ENCODE measurements around the gene LCE1E. TPM values are rescaled to one million over a fixed set of nuclear protein-coding genes. Genes with fewer than 3 reads are reported as not detected.

LCE1E gene
- total RNA-seq, 1 experiment from 2014 or later: not detected

DNA sequence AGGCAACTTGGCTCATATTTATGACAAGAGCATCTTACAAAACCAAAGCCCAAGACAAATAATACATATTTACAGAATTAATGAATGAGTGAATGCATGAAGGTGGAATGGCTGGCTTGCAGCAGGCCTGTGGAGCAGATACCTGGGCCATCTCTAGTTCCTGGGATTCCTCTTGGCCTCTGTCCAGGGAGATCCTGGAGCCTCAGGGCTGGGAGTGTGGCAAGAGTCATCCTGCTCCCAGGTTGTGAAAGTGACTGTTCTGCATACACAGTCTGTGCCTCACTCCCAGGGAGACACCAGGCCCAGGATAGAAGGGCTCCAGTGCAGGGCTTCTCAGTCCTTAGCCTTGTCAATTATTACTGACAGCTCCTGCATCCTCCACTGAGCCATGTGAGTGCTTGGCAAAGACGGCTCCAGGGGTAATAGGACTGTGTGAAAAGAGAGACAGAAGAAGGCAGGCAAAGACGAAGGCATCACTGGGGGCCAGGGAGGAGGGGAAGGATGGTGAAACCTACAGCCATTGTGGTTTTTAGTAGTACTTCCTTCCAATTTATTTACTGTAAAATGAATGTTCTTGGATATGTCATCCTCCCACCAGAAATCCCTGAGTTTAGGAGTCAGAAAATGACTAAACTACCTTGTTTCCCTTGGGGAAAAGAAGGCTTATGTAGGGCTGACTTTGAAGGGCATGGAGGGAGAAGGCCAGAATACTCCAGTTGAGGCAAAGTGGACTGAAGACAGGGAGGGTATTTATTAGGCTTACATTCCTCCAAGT lies 42.5 kb upstream of the LCE1E start:
- POLR2A ChIA-PET: no interaction called here
- no peaks in the 10 kb centered on the region for H3K36me3 ChIP-seq (ENCODE audit: control insufficient read depth in 1 of 2, insufficient read depth in 2 of 2, low read length in 2 of 2)
- no peak overlapping the region for H3K4me3 ChIP-seq (replicated peaks in 1 of 2; ENCODE audit: low read depth in 1 of 2, low read length in 2 of 2)
- CTCF ChIA-PET: no interaction called here
- H3K27me3 ChIP-seq (ENCODE audit: insufficient read depth, low read length): peaks cover 27% of the 10 kb centered on the region
- RAD21 ChIA-PET (ENCODE audit: low non-redundant PET in 1 of 2, low total read pairs in 2 of 2, uncharacterized antibody in 2 of 2, unreplicated experiment in 2 of 2): no interaction called here
- no peaks in the 10 kb centered on the region for H3K9me2 ChIP-seq (ENCODE audit: insufficient read depth)
- H2AFZ ChIP-seq (ENCODE audit: low read depth, low read length, poor library complexity, severe bottlenecking): no peak overlapping the region
- ATAC-seq: no peak
- no peak for DNase-seq (ENCODE audit: low read depth, low spot score)
- no peaks in the 10 kb centered on the region for H3K9me3 ChIP-seq (ENCODE audit: control insufficient read depth in 1 of 2, insufficient read depth in 1 of 2, low read depth in 1 of 2, low read length in 2 of 2)
- BruUV-seq (replicated peaks): no TSS peak
- no peaks in the 10 kb centered on the region for H3K4me1 ChIP-seq (ENCODE audit: control insufficient read depth in 1 of 2, insufficient read depth in 2 of 2, low read length in 2 of 2)
- TF ChIP-seq TCF7L2 (IDR thresholded peaks at IDR 0.05; ENCODE audit: borderline replicate concordance, extremely low read depth, insufficient read depth, insufficient read length) (no peak), CTCF (IDR thresholded peaks at IDR 0.05 in 2 of 3, conservative IDR thresholded peaks at IDR 0.05 in 1 of 3; ENCODE audit: borderline replicate concordance in 1 of 3, insufficient read depth in 1 of 3, low read depth in 2 of 3, low read length in 2 of 3) (no peak), SIN3A (IDR thresholded peaks at IDR 0.05; ENCODE audit: low read depth) (no peak), SP1 (IDR thresholded peaks at IDR 0.05; ENCODE audit: low read depth) (no peak), ZFX (IDR thresholded peaks at IDR 0.05) (no peak), YY1 (IDR thresholded peaks at IDR 0.05; ENCODE audit: extremely low read depth, insufficient replicate concordance, low read depth, low read length) (no peak), RAD21 (IDR thresholded peaks at IDR 0.05; ENCODE audit: low read depth) (no peak), ELF1 (IDR thresholded peaks at IDR 0.05; ENCODE audit: borderline replicate concordance, low read depth) (no peak), EZH2phosphoT487 (IDR thresholded peaks at IDR 0.05; ENCODE audit: borderline replicate concordance) (no peak), POLR2AphosphoS5 (IDR thresholded peaks at IDR 0.05; ENCODE audit: low read depth, low read length) (no peak), CBX3 (IDR thresholded peaks at IDR 0.05; ENCODE audit: low read depth) (no peak), FOSL1 (IDR thresholded peaks at IDR 0.05; ENCODE audit: low read depth) (no peak), CEBPB (IDR thresholded peaks at IDR 0.05; ENCODE audit: low read depth) (no peak), ZBTB33 (IDR thresholded peaks at IDR 0.05; ENCODE audit: extremely low read depth, insufficient replicate concordance, low read length) (no peak), JUND (IDR thresholded peaks at IDR 0.05) (no peak)
- TF ChIP-seq, protein P1, sequence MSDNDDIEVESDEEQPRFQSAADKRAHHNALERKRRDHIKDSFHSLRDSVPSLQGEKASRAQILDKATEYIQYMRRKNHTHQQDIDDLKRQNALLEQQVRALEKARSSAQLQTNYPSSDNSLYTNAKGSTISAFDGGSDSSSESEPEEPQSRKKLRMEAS (IDR thresholded peaks at IDR 0.05): no peak
- TF ChIP-seq, protein P2, sequence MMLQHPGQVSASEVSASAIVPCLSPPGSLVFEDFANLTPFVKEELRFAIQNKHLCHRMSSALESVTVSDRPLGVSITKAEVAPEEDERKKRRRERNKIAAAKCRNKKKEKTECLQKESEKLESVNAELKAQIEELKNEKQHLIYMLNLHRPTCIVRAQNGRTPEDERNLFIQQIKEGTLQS (IDR thresholded peaks at IDR 0.05): no peak
- no peaks in the 10 kb centered on the region for H3K79me2 ChIP-seq (ENCODE audit: insufficient read depth, low read length)
- no peak overlapping the region for H3K27ac ChIP-seq (ENCODE audit: low read depth, low read length)
- H4K20me1 ChIP-seq (ENCODE audit: insufficient read depth): no peaks in the 10 kb centered on the region
- H3K4me2 ChIP-seq (ENCODE audit: low read length): no peak overlapping the region
- intact Hi-C loops (cut with micrococcal nuclease): no loop called here
- H3K9ac ChIP-seq (ENCODE audit: low read length): no peak overlapping the region

Data from HCT116 (cell line).